Hepatocyte (in vitro differentiated cells): Measurements from ENCODE around the gene SLC27A4.

Experiments used
- EZH2phosphoT487 ChIP-seq: fragments of 200-600 bp; sonication (generic); IDR thresholded peaks from one replicate; pipeline ENCODE4 v1.6.1; 2018; ENCODE audit warnings: antibody characterized with exemption, mild to moderate bottlenecking, low read depth, moderate library complexity; ENCODE audit not compliant: unreplicated experiment, severe bottlenecking
- TF ChIP-seq, protein P1 (sequence below): fragments of 200-600 bp; sonication (generic); IDR thresholded peaks from 2 replicates; pipeline ENCODE4 v1.5.1; 2016; ENCODE audit warnings: antibody characterized with exemption, mild to moderate bottlenecking; ENCODE audit not compliant: poor library complexity

DNA sequence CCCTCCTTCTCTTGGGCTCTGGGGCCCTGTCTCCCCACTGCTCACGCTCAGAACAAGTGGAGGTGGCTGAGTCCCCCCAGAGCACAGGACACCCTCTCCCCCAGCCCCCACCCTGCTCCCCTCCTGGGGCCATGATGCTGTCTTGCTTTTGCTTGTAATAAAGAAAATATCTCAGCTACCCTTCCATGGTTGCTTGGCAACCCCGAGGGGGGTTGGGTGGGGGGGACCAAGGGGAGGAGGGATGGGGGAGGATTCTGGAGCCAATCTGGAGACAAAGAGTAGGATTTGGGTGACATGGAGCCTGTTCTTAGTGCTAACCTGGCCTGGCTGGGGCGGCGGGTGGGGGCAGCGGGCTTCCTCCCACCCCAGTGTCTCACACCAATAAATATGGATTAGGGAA, 64.2 kb downstream of the SLC27A4 start:
- TF ChIP-seq, protein P1, sequence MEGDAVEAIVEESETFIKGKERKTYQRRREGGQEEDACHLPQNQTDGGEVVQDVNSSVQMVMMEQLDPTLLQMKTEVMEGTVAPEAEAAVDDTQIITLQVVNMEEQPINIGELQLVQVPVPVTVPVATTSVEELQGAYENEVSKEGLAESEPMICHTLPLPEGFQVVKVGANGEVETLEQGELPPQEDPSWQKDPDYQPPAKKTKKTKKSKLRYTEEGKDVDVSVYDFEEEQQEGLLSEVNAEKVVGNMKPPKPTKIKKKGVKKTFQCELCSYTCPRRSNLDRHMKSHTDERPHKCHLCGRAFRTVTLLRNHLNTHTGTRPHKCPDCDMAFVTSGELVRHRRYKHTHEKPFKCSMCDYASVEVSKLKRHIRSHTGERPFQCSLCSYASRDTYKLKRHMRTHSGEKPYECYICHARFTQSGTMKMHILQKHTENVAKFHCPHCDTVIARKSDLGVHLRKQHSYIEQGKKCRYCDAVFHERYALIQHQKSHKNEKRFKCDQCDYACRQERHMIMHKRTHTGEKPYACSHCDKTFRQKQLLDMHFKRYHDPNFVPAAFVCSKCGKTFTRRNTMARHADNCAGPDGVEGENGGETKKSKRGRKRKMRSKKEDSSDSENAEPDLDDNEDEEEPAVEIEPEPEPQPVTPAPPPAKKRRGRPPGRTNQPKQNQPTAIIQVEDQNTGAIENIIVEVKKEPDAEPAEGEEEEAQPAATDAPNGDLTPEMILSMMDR: no peak
- no peak for TF ChIP-seq EZH2phosphoT487
